Ovary (tissue), 3 donors: Measurements from ENCODE around the gene BAHCC1.

Experiments used
- EP300 ChIP-seq: sonication (generic); formaldehyde crosslinking; IDR thresholded peaks from one replicate; pipeline ENCODE4 v1.6.1; 2017; ENCODE audit warnings: antibody characterized with exemption
- POLR2A ChIP-seq: fragments of 450-650 bp; IDR thresholded peaks from one replicate; pipeline ENCODE4 v1.6.1; 2017; ENCODE audit warnings: antibody characterized with exemption, mild to moderate bottlenecking, moderate library complexity
- TF ChIP-seq, protein P1 (sequence below), 3 donors: fragments of 450-650 bp in 2 of 3; fragments of 200-600 bp in 1 of 3; IDR thresholded peaks; one replicate each; pipeline versions ENCODE4 v1.5.1 to v1.8.0; 2016 to 2022; ENCODE audit warnings: antibody characterized with exemption in 3 of 3, mild to moderate bottlenecking in 1 of 3
- donor health status: DM: no; HTN: no; CAD: no.

DNA sequence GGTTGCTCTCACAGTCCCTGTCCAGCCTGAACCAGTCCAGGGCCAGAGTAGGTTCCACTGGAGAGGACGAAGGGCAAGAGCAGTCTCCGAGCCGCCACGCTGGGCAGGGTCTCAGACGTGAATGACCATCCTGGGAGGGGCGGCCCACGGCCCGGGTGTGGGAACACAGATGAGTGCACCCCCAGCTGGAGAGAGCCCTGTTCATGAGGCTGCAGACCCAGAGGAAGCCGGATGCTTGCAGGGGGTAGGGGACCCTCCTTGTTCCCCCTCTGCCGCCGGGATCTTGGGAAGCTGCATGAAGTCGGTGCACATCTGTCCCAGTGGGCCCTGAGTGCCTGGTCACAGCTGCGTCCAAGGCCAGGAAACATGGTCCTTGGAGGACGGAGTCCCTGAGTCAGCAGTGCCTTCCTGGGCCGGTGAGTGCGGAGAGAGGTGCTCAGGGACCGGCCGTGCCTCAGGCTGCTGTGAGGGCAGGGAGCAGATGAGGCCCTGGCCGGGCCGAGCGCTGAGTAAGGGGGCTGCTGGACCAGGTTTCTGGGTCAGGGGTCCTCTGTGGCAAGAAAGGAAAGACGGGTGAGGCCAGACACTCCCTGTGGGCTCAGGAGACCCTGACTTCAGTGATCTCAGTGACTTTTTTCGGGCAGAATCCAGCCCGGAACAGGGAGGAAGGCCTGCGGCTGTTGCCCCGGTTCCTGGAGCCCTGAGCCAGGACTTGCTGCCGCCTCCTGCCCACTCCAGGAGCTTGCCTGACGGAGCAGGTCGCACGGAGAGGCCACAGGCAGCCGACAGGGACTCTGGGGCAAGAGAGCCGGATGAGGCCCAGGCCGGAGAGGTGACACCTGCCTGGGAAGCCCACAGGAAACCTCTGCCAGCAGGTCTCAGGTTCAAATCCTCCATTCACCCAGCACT is 71.6 kb downstream of the BAHCC1 start:
- TF ChIP-seq POLR2A (no peak), EP300 (no peak)
- TF ChIP-seq, protein P1, sequence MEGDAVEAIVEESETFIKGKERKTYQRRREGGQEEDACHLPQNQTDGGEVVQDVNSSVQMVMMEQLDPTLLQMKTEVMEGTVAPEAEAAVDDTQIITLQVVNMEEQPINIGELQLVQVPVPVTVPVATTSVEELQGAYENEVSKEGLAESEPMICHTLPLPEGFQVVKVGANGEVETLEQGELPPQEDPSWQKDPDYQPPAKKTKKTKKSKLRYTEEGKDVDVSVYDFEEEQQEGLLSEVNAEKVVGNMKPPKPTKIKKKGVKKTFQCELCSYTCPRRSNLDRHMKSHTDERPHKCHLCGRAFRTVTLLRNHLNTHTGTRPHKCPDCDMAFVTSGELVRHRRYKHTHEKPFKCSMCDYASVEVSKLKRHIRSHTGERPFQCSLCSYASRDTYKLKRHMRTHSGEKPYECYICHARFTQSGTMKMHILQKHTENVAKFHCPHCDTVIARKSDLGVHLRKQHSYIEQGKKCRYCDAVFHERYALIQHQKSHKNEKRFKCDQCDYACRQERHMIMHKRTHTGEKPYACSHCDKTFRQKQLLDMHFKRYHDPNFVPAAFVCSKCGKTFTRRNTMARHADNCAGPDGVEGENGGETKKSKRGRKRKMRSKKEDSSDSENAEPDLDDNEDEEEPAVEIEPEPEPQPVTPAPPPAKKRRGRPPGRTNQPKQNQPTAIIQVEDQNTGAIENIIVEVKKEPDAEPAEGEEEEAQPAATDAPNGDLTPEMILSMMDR (IDR thresholded peaks at IDR 0.05) = no peak
